Neutrophil (primary cell): ENCODE data around the gene PRPF6.

Experiments used
- H3K27ac ChIP-seq: fragments of 200-600 bp; sonication (generic); 2 replicates; pipeline ENCODE4 v1.5.1; 2016; ENCODE audit warnings: mild to moderate bottlenecking, moderate library complexity
- H3K27me3 ChIP-seq: fragments of 200-600 bp; sonication (generic); 2 replicates; pipeline ENCODE4 v1.6.0; 2016; ENCODE audit warnings: mild to moderate bottlenecking
- H3K36me3 ChIP-seq: fragments of 200-600 bp; sonication (generic); 2 replicates; pipeline ENCODE4 v1.5.1; 2017
- H3K4me1 ChIP-seq, 2 experiments: fragments of 200-600 bp in 1 of 2; sonication (generic) in 1 of 2; 1 replicate in 1 of 2; 2 replicates in 1 of 2; pipeline versions ENCODE4 v1.5.1 to v1.6.1; 2013 to 2016; ENCODE audit warnings: low read depth in 1 of 2, low read length in 1 of 2, mild to moderate bottlenecking in 1 of 2, moderate library complexity in 1 of 2; ENCODE audit not compliant: control insufficient read depth in 1 of 2, insufficient read depth in 1 of 2
- H3K4me3 ChIP-seq, 2 experiments: fragments of 200-600 bp in 1 of 2; sonication (generic) in 1 of 2; 1 replicate in 1 of 2; 2 replicates in 1 of 2; pipeline ENCODE4 v1.5.1; 2013 to 2016; ENCODE audit warnings: low read depth in 1 of 2, low read length in 1 of 2, mild to moderate bottlenecking in 1 of 2, moderate library complexity in 1 of 2
- H3K9me3 ChIP-seq: fragments of 200-600 bp; sonication (generic); 2 replicates; pipeline ENCODE4 v1.5.1; 2016
- TF ChIP-seq, protein P1 (sequence below): fragments of 200-600 bp; sonication (generic); IDR thresholded peaks from 2 replicates; pipeline ENCODE4 v1.5.1; 2016; ENCODE audit warnings: antibody characterized with exemption

The PRPF6 gene

DNA sequence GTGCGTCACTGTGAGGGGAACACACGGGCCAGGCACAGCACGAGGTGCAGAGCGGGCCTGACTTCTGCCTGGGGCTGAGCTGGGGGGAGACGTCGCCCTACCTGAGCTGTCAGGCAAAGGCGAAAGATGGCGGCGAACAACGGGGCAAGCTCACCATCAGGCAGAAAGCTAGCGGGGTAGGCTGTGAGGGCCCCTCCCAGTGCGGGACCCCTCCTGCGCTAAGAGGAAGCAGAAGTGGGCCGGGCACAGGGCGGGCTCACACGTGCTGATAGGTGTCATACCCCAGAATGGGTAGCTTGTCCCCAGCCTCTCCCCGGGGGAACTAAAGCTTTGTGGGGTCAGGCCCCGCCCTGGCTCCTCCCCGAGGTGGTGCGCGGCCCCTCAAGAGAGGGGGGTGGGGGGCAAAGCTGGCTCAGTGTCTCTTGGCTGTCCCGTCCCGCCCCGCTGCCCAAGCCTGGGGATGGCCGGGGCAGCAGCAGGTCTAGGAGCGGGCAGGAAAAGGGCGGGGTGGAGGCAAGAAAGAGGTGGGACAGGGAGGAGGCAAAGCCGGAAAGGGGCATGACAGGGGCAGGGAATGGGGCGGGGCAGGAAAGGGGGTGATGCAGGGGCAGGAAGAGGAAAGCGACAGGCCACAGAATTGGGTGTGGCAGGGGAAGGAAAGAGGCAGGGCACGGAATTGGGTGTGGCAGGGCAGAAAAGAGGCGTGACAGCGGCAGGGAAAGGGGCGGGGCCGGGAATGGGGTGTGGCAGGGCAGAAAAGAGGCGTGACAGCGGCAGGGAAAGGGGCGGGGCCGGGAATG lies 39.5 kb upstream of the PRPF6 start:
- Histone ChIP-seq H3K4me1 (peaks cover 40 to 53% of the 10 kb centered on the region in 2 experiments), H3K4me3 (peak overlapping the region in 1 of 2 experiments; percentile 5), H3K27ac (peak overlapping the region; percentile 83), H3K9me3 (no peaks in the 10 kb centered on the region), H3K27me3 (no peaks in the 10 kb centered on the region), H3K36me3 (peaks cover 87% of the 10 kb centered on the region)
- TF ChIP-seq, protein P1, sequence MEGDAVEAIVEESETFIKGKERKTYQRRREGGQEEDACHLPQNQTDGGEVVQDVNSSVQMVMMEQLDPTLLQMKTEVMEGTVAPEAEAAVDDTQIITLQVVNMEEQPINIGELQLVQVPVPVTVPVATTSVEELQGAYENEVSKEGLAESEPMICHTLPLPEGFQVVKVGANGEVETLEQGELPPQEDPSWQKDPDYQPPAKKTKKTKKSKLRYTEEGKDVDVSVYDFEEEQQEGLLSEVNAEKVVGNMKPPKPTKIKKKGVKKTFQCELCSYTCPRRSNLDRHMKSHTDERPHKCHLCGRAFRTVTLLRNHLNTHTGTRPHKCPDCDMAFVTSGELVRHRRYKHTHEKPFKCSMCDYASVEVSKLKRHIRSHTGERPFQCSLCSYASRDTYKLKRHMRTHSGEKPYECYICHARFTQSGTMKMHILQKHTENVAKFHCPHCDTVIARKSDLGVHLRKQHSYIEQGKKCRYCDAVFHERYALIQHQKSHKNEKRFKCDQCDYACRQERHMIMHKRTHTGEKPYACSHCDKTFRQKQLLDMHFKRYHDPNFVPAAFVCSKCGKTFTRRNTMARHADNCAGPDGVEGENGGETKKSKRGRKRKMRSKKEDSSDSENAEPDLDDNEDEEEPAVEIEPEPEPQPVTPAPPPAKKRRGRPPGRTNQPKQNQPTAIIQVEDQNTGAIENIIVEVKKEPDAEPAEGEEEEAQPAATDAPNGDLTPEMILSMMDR, result no peak

DNA sequence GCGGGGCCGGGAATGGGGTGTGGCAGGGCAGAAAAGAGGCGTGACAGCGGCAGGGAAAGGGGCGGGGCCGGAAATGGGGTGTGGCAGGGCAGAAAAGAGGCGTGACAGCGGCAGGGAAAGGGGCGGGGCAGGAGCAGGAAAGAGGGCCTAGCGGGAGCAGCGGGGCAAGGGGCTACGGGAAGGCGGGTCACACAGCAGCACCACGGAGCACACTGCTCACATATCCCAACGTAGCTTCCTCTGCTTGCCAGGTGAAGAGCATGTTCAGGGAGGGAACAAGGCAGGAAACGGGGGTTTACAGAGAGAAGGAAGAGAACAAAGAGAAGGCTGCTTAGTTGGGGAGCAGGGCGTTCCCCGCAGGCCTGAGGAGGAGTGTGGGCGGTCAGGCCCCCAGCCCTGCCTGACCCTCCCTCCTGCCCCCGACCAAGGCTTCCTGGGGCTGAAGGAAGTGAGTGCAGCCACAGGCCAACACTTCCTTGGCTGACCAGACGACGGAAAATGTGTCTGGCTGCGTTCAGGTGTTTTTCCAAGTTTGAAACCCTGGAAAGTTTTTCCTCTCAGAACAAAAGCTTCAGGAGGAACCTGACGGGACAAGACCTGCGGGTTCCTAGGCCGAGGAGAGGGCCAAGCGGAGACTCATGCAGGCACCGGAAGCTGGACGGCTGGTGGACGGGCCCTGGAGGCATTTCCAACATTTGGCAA lies 38.5 kb upstream of the PRPF6 start:
- Histone ChIP-seq H3K4me3 (no peak overlapping the region), H3K4me1 (peaks cover 44 to 57% of the 10 kb centered on the region in 2 experiments), H3K27ac (peak overlapping the region; percentile 80), H3K27me3 (no peaks in the 10 kb centered on the region), H3K9me3 (no peaks in the 10 kb centered on the region), H3K36me3 (peaks cover 79% of the 10 kb centered on the region)
- TF ChIP-seq, protein P1, result no peak

GRCh38 chr20:63942969-63943807 lies 37.7 kb upstream of the PRPF6 start:
- Histone ChIP-seq H3K4me1 (peaks cover 52 to 64% of the 10 kb centered on the region in 2 experiments), H3K36me3 (peaks cover 73% of the 10 kb centered on the region), H3K27me3 (no peaks in the 10 kb centered on the region), H3K9me3 (no peaks in the 10 kb centered on the region), H3K4me3 (no peak overlapping the region), H3K27ac (peak overlapping the region; percentile 80)
- TF ChIP-seq, protein P1, result no peak

DNA sequence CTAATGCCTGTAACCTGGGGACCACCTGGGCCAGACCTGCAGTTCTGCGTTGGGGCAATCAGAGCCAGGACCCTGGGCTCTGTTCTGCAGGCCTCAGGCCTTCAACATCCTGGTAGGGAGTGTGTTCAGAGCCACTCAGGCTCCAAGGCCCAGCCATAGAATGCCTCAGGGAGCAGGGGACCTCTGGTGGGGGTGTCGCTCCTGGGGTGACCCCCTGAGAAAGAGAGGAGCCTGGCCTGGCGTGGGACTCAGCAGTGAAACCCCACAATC lies 37.2 kb upstream of the PRPF6 start:
- TF ChIP-seq, protein P1, result no peak
- no peaks in the 10 kb centered on the region for H3K9me3 ChIP-seq
- H3K27ac ChIP-seq, result peak overlapping the region; percentile 80
- peaks cover 56 to 64% of the 10 kb centered on the region in 2 experiments for H3K4me1 ChIP-seq
- no peaks in the 10 kb centered on the region for H3K27me3 ChIP-seq
- peaks cover 68% of the 10 kb centered on the region for H3K36me3 ChIP-seq
- H3K4me3 ChIP-seq, result no peak overlapping the region

GRCh38 chr20:63944078-63944941 lies 36.6 kb upstream of the PRPF6 start:
- H3K4me1 ChIP-seq, result peaks cover 57 to 64% of the 10 kb centered on the region in 2 experiments
- H3K27ac ChIP-seq, result peak overlapping the region; percentile 80
- H3K36me3 ChIP-seq, result peaks cover 62% of the 10 kb centered on the region
- TF ChIP-seq, protein P1, result no peak
- H3K4me3 ChIP-seq, result no peak overlapping the region
- no peaks in the 10 kb centered on the region for H3K27me3 ChIP-seq
- H3K9me3 ChIP-seq, result no peaks in the 10 kb centered on the region
